Stimulated activated CD8-positive, alpha-beta memory T cell treated with anti-CD3 and anti-CD28 coated beads, Interleukin-12 subunit alpha, Interleukin-12 subunit beta, amount 100 ng/mL, for 4 hours (primary cell): ENCODE results near the gene CD1E.
"Not testable (repeated sequence)": the region's sequence is repeated elsewhere in the genome, so short reads cannot be mapped to it uniquely, and the experiment has no call there.

Experiments used
- DNase-seq: peaks from one replicate; pipeline ENCODE4 v3.0.0-alpha.2; 2020; ENCODE audit warnings: low read depth

The CD1E gene

DNA sequence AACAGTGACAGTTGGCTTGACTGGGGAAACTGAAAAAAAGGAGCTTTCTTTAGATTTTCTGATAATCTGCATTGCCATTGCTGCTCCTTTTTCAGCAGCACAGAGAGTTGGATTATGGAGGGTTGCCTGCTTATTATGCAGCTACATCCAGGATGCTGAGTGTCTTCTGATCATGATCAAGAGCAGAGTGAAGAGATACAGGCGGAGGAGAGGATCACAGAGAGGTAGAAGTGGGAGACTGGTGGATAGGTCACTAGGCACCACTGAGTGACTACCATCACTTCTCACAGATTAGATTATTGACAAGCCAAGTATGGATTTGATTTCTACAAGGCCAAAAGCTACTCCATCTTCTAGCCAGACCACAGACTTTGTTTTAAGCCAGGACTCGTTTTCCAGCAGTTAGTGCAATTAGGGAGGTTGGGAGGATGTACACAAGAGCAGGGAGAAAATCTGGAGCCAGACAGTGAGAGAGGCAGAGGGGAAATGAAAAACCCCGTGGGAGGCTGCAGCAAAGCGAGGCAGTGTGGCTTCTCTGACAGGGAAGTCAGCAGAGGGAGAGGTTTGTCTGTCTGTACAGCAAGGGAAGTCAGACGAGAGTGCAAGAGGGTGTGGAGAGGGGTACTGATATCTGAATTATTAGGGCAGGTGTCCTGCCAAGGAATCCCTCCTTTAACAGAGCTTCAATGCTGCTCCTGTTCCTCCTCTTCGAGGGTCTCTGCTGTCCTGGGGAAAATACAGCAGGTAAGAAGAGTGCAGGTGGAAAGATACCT lies at the start of gene CD1E:
TSS of gene CD1E (plus strand) at position 592 of the 773 bp plus-strand sequence. CDS start at position 687, 95 bp downstream.
- DNase-seq: no peak

DNA sequence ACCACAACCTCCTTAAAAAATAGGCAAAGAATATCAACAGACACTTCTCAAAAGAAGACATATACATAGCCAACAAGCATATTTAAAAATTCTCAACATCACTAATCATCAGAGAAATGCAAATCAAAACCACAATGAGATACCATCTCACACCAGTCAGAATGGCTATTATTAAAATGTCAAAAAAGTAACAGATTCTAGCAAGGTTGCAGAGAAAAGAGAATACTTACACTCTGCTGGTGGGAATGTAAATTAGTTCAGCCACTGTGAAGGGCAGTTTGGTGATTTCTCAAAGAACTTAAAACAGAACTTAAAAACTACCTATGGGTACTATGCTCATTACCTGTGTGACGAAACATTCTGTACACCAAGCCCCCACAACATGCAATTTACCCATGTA lies 43.1 kb upstream of the CD1E start:
- no peak for DNase-seq

DNA sequence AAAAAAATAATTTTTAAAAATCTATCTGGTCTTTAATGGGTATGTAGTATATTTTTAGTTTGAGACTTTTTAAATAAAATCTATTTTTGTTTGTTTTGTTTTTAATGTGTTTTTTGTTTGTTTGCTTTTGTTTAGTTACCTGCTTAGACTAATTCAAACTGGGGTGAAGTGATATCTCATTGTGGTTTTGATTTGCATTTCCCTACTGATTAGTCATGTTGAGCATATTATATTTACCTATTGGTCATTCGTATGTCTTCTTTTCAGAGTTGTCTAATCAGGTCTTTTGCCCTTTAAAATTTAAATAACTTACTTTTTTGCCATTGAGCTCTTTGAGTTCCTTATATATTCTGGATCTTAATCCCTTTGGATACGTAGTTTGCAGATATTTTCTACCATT lies 42.6 kb upstream of the CD1E start:
- no peak for DNase-seq

DNA sequence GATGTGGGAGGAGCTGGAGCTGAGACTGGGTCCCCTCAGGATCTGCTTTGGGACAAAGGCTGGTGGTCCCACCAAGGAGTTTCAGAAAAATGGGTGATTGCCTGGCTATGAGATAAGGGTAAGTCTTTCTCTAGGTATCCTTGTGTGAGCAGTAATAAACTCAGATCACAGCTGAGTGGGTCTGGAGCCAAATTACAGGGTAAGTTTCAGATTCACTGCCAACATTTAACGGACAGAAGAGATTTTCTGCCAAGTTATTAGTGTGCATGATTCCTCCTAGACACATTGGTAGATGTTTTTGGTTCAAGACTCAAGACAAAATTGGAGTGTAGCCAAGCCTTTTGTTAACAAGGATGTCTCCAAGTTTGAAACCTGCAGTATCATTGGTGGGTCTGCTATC lies 29.8 kb upstream of the CD1E start:
- no peak for DNase-seq

DNA sequence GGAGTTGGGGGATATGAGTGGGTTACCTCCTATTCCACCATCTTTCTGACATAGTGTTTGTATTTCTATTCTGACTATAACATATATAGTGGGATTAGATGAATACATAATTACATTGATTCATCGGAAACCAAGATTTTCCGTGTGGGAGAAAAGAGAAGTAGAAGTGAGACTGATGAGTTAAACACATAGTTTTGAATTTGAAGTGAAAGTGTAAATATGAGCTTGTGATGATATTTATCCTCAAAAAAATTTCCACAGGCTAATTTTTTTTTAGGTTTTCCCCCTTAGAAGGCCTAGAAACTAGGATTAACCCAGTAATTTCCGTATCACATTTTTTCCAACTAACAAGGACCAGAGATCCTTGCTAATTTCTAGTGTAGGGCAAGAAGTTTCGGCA lies 29.3 kb upstream of the CD1E start:
- DNase-seq: no peak

DNA sequence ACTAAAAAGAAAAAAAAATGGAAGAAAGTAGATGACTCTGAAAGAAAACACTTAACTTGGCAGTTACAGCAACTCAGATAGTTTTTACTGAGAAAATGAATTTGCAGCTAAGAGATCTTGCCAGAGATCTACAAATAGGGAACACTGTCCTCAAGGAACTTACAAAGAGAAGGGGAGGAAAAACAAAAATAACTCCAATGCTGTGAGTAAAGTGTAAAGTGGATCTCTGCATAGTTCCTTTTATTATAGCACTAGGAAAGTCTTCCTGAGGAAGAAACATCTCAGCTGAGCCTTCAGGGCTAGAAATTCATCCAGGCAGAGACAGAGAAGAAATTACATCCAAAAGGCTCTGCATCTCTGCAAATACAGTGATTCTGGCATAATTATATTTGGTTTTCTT lies 26.2 kb upstream of the CD1E start:
- DNase-seq: no peak

DNA sequence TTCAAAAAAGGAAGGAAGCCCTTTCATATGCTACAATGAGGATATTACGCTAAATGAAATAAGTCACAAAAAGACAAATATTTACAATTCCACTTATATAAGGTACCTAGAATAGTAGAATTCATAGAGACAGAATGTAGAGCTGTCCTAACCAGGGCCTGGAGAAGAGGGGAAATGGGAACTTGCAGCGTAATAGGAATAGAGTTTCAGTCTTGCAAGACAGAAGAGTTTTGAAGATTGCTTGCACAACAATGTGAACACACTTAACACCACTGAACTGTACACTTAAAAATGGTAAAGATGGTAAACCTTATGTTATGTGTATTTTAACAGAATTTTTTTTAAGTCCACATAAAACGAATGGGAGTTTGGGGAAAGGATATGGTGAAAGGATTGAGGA lies 25.3 kb upstream of the CD1E start:
- no peak for DNase-seq

DNA sequence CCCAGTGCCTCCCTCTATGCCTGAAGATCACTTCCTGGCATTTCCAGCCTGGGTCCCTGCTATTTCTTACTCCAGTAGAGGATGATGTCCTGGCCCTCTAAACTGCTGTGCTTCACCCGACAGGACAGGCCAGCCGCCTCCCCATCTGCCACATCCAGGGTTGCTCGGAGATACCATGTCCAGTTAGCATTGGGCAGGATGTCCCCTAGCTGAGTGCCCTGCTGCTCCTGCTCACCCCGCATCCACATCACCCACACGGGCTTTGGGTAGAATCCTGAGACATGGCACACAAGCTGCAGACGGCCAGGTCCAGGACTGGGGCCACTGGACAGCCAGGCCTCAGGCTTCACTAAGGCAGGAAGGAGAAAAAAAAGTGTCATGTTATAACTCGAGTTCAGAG lies 24.4 kb upstream of the CD1E start:
- DNase-seq: no peak

DNA sequence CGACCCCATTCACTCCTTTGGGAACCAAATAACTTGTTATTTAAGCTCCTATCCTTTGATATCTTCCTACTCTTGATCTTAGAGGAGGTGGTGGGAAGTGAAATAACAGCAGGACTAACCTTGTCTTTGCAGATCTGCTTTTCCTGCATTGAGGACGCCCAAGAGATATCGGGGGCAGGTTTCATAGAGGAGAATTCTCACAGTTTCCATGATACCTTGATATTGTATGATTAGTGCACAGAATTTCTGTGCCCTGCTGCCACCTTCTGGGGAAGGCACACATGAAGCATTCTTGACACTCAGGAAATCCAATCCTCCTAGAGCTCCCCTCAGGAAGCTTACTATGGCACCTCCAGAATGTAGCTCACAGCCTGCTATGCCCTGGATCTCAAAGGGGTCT lies 24.0 kb upstream of the CD1E start:
- no peak for DNase-seq

DNA sequence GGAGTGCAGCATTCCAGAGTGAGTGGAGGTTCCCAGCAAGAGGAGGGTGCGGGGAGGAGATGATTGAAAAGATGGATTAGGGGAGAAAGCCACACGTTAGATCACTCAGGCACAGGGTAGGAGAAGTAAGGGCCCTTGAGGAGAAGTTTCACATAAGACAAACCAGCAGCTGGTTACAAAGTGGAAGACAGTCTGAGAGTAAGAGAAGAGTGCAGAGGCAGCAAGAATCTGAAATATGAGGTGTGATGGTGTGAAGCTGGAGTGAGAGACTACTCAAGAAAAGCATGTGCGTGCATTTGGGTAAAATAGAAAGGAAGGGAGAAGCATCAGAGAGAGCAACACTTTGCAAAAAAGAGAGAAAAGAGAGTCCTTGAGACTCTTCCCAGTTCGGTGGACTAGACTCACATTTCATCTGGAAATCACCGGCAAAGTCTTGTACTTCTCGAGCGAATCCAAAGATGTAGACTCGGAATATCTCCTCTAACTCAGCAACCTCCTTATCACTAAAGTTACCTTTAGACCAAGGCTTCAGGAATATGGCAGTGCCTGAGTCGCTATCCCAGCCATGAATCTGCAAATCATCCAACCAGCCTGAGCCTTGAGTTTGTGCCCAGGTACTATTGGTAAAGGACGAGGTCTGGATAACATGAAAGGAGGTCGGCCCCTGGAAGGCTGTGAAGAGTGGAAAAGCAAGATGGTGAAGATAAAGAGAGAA lies 23.1 kb upstream of the CD1E start:
- no peak for DNase-seq

DNA sequence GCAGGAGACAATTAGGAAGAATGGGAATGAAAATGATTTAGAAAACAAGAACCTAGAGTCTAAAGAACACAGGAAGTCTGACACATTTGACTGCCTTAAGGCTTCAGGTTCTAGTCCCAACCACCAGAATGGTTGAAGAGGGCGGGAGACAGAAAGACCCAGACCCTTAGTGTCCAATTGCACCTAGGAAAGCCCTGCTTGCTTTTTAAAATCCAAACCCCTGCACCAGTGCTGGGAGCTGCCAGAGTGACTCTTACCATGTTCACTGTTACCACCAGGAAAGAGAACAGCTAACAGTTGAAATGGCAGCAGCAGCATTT lies 22.6 kb upstream of the CD1E start:
- no peak for DNase-seq

DNA sequence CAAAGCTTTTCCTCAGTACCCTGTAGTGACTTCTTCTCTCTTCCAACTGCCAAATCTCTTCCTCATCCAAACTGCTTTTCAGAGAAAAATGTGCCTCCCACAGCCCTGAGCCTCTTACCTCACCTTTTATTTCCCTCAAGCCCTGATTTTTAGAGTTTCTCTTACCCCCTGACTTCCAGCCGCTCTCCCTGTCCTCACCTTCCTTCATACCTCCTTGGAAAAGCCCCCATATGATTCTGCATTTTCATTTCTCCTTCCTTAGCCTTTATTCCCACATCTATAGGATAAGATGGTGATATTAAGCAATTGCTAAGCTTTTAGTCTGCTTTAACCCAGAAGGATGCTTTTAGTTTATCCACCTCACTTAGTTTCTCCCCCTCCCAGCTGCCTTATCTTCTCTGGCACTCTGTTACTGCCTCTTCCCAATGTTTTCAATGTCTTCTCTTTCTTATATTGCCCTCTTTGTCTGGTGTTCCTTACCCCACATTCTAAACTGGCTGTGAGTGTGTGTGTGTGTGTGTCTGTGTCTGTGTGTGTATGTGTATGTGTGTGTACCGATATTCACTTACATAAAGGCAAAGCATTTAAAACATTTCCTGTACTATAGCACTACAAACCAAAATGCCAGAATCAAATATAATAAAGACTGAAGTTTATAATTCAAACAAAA lies 22.1 kb upstream of the CD1E start, which contains the start of gene CD1B:
TSS of gene CD1B (minus strand) at position 51 of the 670 bp plus-strand sequence. CDS start 108 bp downstream, outside the sequence.
- DNase-seq: no peak

DNA sequence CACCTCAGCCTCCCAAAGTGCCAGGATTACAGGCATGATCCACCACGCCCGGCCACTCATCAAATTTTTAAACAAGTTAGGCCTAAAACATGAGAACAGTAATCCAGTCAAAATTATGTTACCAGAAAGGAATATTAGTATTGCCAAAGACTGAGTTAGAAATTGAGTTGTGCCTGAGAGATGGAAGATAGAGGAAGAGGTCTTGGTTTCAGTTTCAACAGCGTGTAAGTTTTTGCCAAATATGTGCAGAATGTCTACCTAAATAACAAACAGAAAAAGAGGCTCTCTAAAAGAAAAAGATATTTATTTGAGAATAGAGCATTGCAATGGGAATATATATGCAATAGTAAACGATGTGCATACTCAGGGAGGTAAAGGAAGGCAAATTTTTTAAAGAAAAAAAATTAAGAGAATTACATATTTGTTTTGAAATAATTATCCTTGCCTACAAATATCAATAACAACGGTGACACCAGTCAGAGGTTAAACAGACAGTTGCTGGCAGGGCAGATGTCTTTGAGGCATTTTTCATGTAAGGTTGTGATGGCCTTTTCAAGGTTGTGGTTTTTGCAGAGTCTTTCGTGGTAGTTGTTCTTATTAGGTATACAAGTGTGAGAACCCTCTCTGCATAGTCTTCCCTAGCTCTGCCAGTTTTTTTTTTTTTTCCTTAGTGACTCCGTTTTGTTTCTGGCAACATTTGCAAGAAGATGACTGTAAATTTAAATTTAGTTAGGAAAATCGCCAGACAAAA lies 20.1 kb upstream of the CD1E start:
- DNase-seq: no peak

DNA sequence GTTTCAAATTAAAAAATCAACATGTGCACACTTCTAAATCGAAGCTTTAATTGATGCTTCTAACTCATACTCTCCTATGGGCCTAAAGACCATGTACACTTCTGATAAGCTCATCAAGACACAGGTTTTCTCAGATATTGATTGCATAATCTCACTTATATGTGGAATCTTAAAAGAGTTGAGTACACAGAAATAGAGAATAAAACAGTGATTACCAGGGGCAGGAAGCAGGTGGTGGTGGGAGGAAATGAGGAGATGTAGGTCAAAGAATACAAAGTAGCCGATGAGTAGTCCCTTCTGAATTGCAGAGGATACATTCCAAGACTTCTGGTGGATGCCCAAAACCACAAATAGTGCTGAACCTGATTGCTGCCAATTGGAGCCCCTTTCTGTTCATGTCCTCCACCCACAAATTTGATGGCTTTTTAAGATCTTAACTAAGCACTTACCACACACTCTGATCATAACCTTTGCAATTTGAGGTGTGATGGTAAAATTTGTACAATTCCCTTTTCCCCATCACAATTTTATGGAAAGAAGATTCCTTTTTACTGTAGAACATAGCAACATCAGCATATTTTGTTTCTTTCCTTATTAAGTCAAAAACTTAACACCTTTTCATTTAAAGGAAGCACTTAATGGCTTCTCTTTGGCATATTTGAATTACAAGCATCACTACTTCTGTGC lies 19.0 kb upstream of the CD1E start:
- DNase-seq: no peak

DNA sequence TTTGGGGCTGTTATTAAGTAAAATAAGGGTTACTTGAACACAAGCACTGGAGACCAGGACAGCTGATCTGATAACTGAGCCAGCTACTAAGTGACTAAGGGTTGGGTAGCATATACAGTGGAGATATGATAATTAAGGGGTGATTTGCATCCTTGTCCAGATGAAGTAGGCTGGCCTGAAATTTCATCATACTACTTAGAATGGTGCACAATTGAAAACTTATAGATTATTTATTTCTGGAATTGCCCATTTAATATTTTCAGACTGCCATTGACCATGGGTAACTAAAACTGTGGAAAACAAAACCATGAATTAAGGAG lies 18.5 kb upstream of the CD1E start:
- no peak for DNase-seq

DNA sequence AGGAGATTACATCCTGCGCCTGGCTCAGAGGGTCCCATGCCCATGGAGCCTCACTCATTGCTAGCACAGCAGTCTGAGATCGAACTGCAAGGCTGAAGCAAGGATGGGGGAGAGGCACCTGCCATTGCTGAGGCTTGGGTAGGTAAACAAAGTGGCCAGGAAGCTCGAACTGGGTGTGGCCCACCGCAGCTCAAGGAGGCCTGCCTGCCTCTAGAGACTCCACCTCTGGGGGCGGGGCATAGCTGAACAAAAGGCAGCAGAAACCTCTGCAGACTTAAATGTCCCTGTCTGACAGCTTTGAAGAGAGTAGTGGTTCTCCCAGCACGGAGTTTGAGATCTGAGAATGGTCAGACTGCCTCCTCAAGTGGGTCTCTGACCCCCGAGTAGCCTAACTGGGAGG lies 17.3 kb upstream of the CD1E start:
- DNase-seq: not testable (repeated sequence)

DNA sequence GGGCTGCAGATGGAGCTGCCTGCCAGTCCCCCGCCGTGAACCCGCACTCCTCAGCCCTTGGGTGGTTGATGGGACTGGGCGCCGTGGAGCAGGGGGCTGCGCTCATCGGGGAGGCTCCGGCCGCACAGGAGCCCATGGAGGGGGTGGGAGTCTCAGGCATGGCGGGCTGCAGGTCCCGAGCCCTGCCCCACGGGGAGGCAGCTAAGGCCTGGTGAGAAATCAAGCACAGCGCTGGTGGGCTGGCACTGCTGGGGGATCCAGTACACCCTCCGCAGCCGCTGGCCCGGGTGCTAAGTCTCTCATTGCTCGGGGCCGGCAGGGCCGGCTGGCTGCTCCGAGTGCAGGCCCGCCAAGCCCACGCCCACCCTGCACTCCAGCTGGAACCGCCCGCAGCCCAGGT lies 4.7 kb upstream of the CD1E start:
- not testable (repeated sequence) for DNase-seq

DNA sequence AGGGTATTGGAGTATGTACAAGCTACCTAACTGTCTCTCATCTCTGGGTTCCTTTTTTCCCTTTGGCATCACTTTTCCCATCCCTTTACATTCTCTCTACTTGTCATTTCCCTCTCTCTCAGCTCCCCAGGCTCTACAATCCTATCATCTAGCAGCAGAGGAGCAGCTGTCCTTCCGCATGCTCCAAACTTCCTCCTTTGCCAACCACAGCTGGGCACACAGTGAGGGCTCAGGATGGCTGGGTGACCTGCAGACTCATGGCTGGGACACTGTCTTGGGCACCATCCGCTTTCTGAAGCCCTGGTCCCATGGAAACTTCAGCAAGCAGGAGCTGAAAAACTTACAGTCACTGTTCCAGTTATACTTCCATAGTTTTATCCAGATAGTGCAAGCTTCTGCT lies 561 bp downstream of the CD1E start:
- DNase-seq: no peak

DNA sequence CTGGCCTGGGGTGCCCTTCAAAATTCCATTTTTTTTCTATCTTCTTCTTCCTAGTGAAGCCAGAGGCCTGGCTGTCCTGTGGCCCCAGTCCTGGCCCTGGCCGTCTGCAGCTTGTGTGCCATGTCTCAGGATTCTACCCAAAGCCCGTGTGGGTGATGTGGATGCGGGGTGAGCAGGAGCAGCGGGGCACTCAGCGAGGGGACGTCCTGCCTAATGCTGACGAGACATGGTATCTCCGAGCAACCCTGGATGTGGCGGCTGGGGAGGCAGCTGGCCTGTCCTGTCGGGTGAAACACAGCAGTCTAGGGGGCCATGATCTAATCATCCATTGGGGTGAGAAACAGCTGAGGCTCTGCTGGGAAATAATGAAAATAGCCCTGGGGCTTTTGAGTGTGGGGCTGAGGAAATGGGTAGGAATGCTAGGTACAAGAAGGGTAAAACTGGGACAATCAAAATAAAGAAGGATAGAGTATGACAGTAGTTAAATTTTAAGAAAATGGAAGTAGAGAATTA lies 2.1 kb downstream of the CD1E start:
- no peak for DNase-seq

DNA sequence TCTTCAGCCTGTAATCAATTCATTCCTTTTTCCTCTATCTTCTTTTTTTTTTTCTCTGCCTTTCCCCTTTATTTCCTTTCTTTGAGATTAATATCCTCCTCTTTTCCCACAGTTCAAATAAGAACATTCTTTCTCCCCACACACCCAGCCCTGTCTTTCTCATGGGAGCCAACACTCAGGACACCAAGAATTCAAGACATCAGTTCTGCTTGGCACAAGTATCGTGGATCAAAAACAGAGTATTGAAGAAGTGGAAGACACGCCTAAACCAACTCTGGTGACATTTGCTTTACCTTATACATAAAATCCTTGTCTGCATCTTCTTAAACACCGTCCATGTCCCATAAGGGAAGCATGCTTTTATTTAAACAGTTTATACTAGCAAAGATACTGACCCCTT lies 2.9 kb downstream of the CD1E start:
- no peak for DNase-seq

DNA sequence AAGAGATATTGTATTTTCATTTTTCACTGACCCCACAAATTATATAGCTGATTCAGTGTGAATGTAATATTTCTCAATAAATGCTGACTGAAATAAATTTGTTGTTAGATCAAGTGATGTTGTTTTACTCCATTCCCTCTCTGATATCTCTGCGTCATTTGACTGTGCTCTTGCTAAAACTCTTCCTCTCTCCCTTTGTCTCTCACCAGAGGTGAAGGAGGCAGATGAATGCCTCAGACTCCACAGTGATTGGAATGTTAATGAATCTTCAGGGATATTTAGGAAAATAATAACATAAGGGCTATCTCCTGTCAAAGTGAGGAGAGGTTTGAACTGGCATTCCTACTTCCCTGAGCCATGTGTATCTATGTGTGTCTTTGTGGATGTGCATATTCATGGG lies 3.7 kb downstream of the CD1E start:
- DNase-seq: no peak

DNA sequence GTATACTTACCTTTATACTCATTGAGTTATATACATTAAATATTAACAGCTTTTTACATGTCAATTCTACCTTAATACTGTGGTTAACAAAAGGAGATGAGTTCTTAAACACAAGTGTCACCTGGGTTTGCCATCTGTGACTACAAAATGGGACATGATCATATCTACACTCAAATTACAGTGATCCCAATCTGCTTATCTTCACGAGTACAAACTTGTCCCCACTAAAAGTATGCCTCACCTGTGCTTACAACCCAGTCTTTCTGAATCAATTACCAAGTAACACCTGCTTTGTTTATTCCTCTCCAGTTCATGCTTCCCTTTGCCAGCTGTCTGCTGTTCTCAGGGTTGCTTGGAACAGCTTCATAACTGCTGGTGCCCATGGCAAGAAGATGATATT lies 8.8 kb downstream of the CD1E start:
- no peak for DNase-seq
